GM12878 (cell line): Measurements from ENCODE around the gene FAM3B. TPM values are rescaled to one million over a fixed set of nuclear protein-coding genes. Genes with fewer than 3 reads are reported as not detected.
A peak's percentile ranks its signal among the peaks of the same experiment; 100 is the strongest.

Experiments used
- BRCA1 ChIP-seq: IDR thresholded peaks from 2 replicates; pipeline ENCODE4 v1.6.1; 2011; ENCODE audit warnings: low read depth, low read length, improper control_type of control experiment
- CBX5 ChIP-seq: sonication (generic); IDR thresholded peaks from 2 replicates; pipeline ENCODE4 v1.6.1; 2016; ENCODE audit warnings: low read depth, moderate library complexity, mild to moderate bottlenecking, inconsistent platforms
- DPF2 ChIP-seq: fragments of 450-650 bp; IDR thresholded peaks from 2 replicates; pipeline ENCODE4 v1.6.1; 2017; ENCODE audit warnings: mild to moderate bottlenecking
- E2F8 ChIP-seq: fragments of 450-650 bp; IDR thresholded peaks from 2 replicates; pipeline ENCODE4 v1.6.1; 2018; ENCODE audit warnings: mild to moderate bottlenecking, low read depth, moderate library complexity; ENCODE audit not compliant: partially characterized antibody
- HDGF ChIP-seq: fragments of 450-650 bp; IDR thresholded peaks from 2 replicates; pipeline ENCODE4 v1.6.1; 2016; ENCODE audit warnings: antibody characterized with exemption
- POLR2A ChIP-seq: IDR thresholded peaks from 2 replicates; pipeline ENCODE4 v1.6.1; 2011; ENCODE audit warnings: low read depth, mild to moderate bottlenecking, low read length
- POLR2AphosphoS2 ChIP-seq: IDR thresholded peaks from 2 replicates; pipeline ENCODE4 v1.6.1; 2011; ENCODE audit warnings: low read depth, mild to moderate bottlenecking, low read length, improper control_type of control experiment, moderate library complexity
- RAD51 ChIP-seq: fragments of 450-650 bp; IDR thresholded peaks from 2 replicates; pipeline ENCODE4 v1.6.1; 2016; ENCODE audit warnings: moderate library complexity, mild to moderate bottlenecking, inconsistent platforms
- SMARCA5 ChIP-seq: fragments of 450-650 bp; IDR thresholded peaks from 2 replicates; pipeline ENCODE4 v1.6.1; 2017; ENCODE audit warnings: mild to moderate bottlenecking
- SREBF1 ChIP-seq: IDR thresholded peaks from 2 replicates; pipeline ENCODE4 v1.6.1; 2012; ENCODE audit warnings: mild to moderate bottlenecking, low read length
- SRF ChIP-seq, 2 experiments: IDR thresholded peaks; 2 replicates each; pipeline ENCODE4 v1.6.1; 2011; ENCODE audit warnings: low read depth in 2 of 2, low read length in 2 of 2, mild to moderate bottlenecking in 1 of 2, moderate library complexity in 1 of 2
- STAT1 ChIP-seq: fragments of 450-650 bp; conservative IDR thresholded peaks from 2 replicates; pipeline ENCODE4 v1.6.1; 2014; ENCODE audit warnings: antibody characterized with exemption, mild to moderate bottlenecking
- ZBTB33 ChIP-seq: fragments of 450-650 bp; IDR thresholded peaks from 2 replicates; pipeline ENCODE4 v1.6.1; 2017; ENCODE audit warnings: mild to moderate bottlenecking
- ZBTB40 ChIP-seq: fragments of 450-650 bp; IDR thresholded peaks from 2 replicates; pipeline ENCODE4 v1.6.1; 2016; ENCODE audit warnings: mild to moderate bottlenecking, moderate library complexity, borderline replicate concordance
- ZNF384 ChIP-seq: IDR thresholded peaks from 2 replicates; pipeline ENCODE4 v1.6.1; 2012; ENCODE audit warnings: low read depth, mild to moderate bottlenecking, low read length, improper control_type of control experiment, borderline replicate concordance
- ZSCAN29 ChIP-seq: fragments of 450-650 bp; IDR thresholded peaks from 2 replicates; pipeline ENCODE4 v1.6.1; 2017; ENCODE audit warnings: mild to moderate bottlenecking, moderate library complexity
- polyA plus RNA-seq, 11 experiments: library from polyadenylated mRNA; depleted of rRNA in 4 of 11; unstranded in 6 of 11; stranded (reverse) in 5 of 11; fragments of >200 nt; fragmentation: Nextera tagmentation in 4 of 11; fragmentation: Illumina TruSeq in 1 of 11; extraction: Ambion mirVana in 4 of 11; extraction: Trizol in 1 of 11; gene quantifications; 1 replicate in 1 of 11; 2 replicates in 10 of 11; pipeline versions ENCODE4 v1.2.1 to v1.2.3, GENCODE V29; 2011 to 2016; ENCODE audit warnings: inconsistent platforms in 2 of 11, missing spikeins in 2 of 11, low read depth in 1 of 11
- total RNA-seq, 4 experiments: library from RNA; depleted of rRNA in 3 of 4; stranded (reverse); fragments of >200 nt in 3 of 4; fragmentation: Illumina TruSeq in 1 of 4; extraction: Trizol in 1 of 4; gene quantifications; 2 replicates each; pipeline versions ENCODE4 v1.2.1 to v1.2.3, GENCODE V29; 2013 to 2021

The FAM3B gene
- total and polyA plus RNA-seq, 10 of the 15 experiments (the other 5 are each of a cell fraction or from before 2014, with no cell fraction given) = 0.12 TPM; not detected in 9

GRCh38 chr21:41369920-41370839 lies 53.6 kb downstream of the FAM3B start (continued):
- no peak for TF ChIP-seq SMARCA5
- no peak for TF ChIP-seq BRCA1
- no peak for TF ChIP-seq ZNF384
- TF ChIP-seq POLR2AphosphoS2 = no peak
- no peak for TF ChIP-seq CBX5
- TF ChIP-seq ZBTB40 = peak; percentile 58
- TF ChIP-seq ZBTB33 = peak; percentile 68; the same call in 1 of the 2 replicates
- no peak for TF ChIP-seq DPF2
- no peak for TF ChIP-seq HDGF
- no peak for TF ChIP-seq SREBF1
- TF ChIP-seq RAD51 = no peak
- TF ChIP-seq ZSCAN29 = no peak
- peak; percentile 4; the same call in 1 of the 2 replicates for TF ChIP-seq POLR2A
- no peak for TF ChIP-seq STAT1
- no peak for TF ChIP-seq SRF (IDR thresholded peaks at IDR 0.05; ENCODE audit: low read depth in 2 of 2, low read length in 2 of 2)
- TF ChIP-seq E2F8 = no peak
